A549 (cell line): Measurements from ENCODE around the gene PAQR6. TPM values are rescaled to one million over a fixed set of nuclear protein-coding genes. Genes with fewer than 3 reads are reported as not detected.

Experiments
- ATAC-seq, 2 experiments: fragments of 200-7000 bp in 1 of 2; fragments of >200 bp in 1 of 2; cut with Nextera tagmentation in 1 of 2; cut with Tn5 transposase in 1 of 2; 3 replicates each; pipeline versions ENCODE4 v1.8.0 to v1.9.1; 2018 to 2020; ENCODE audit warnings: mild to moderate bottlenecking in 1 of 2, moderate library complexity in 1 of 2
- CTCF ChIA-PET: fragments of 300-600 bp; sonication (Branson Sonifier 250); formaldehyde crosslinking; extraction: SDS; loops from one replicate; lab custom pipeline; 2021; ENCODE audit warnings: antibody characterized with exemption, inconsistent platforms; lab: Yijun Ruan, JAX
- POLR2A ChIA-PET: fragments of 350-600 bp; formaldehyde crosslinking; extraction: SDS; loops from one replicate; lab custom pipeline; 2021; ENCODE audit warnings: antibody characterized with exemption, inconsistent platforms; lab: Yijun Ruan, JAX
- DNase-seq, 2 experiments: peaks; one replicate each; pipeline versions ENCODE4 v3.0.0 to v3.0.0-alpha.2; 2011 to 2016; ENCODE audit warnings: low read depth in 1 of 2, low spot score in 1 of 2
- FAIRE-seq: peaks from 2 replicates; lab custom pipeline; 2011; peaks lifted over from hg19 to GRCh38; lab: Jason Lieb, UNC
- H3K27ac ChIP-seq, 2 experiments: fragments of >200 bp; sonication (Bioruptor Twin); formaldehyde crosslinking; 3 replicates each; pipeline ENCODE4 v1.5.1; 2016 to 2017
- H3K4me1 ChIP-seq: fragments of >200 bp; sonication (Bioruptor Twin); formaldehyde crosslinking; 3 replicates; pipeline ENCODE4 v1.6.1; 2016
- H3K4me2 ChIP-seq: fragments of >200 bp; sonication (Bioruptor Twin); formaldehyde crosslinking; 3 replicates; pipeline ENCODE4 v1.6.1; 2016
- H3K4me3 ChIP-seq: fragments of >200 bp; sonication (Bioruptor Twin); formaldehyde crosslinking; 3 replicates; pipeline ENCODE4 v1.5.1; 2016
- H3K9me3 ChIP-seq: fragments of >200 bp; sonication (Bioruptor Twin); formaldehyde crosslinking; 3 replicates; pipeline ENCODE4 v1.6.1; 2016
- CBX2 ChIP-seq: fragments of 200-600 bp; sonication (generic); IDR thresholded peaks from 2 replicates; pipeline ENCODE4 v1.6.1; 2016; ENCODE audit warnings: low read depth, mild to moderate bottlenecking, borderline replicate concordance
- CBX8 ChIP-seq: fragments of 200-600 bp; sonication (generic); IDR thresholded peaks from 2 replicates; pipeline ENCODE4 v1.6.1; 2016
- CHD2 ChIP-seq: fragments of 150-350 bp; IDR thresholded peaks from 2 replicates; pipeline ENCODE4 v1.6.1; 2014; ENCODE audit warnings: low read length; ENCODE audit not compliant: partially characterized antibody
- EHMT2 ChIP-seq: fragments of 200-600 bp; sonication (generic); IDR thresholded peaks from 2 replicates; pipeline ENCODE4 v1.6.1; 2016; ENCODE audit warnings: antibody characterized with exemption, low read depth, mild to moderate bottlenecking, moderate library complexity
- FOSB ChIP-seq: fragments of 250-450 bp; sonication (Bioruptor Pico); IDR thresholded peaks from 2 replicates; pipeline ENCODE4 v1.5.0; 2020; ENCODE audit warnings: mild to moderate bottlenecking, moderate library complexity
- FOXS1 ChIP-seq: fragments of 250-450 bp; sonication (Bioruptor Pico); IDR thresholded peaks from 2 replicates; pipeline ENCODE4 v1.5.0; 2020; ENCODE audit warnings: mild to moderate bottlenecking, moderate library complexity
- HDAC2 ChIP-seq: fragments of 200-600 bp; sonication (generic); IDR thresholded peaks from 2 replicates; pipeline ENCODE4 v1.6.1; 2016
- HEYL ChIP-seq: fragments of 250-450 bp; sonication (Bioruptor Pico); IDR thresholded peaks from 2 replicates; pipeline ENCODE4 v1.8.0; 2021; ENCODE audit warnings: mild to moderate bottlenecking, moderate library complexity
- HOXA7 ChIP-seq: fragments of 250-450 bp; sonication (Bioruptor Pico); IDR thresholded peaks from 2 replicates; pipeline ENCODE4 v1.5.0; 2020; ENCODE audit warnings: mild to moderate bottlenecking, moderate library complexity
- HOXB5 ChIP-seq: fragments of 250-450 bp; sonication (Bioruptor Pico); IDR thresholded peaks from 2 replicates; pipeline ENCODE4 v1.5.0; 2020; ENCODE audit warnings: mild to moderate bottlenecking, moderate library complexity
- JUNB ChIP-seq: fragments of >200 bp; sonication (Bioruptor Twin); formaldehyde crosslinking; IDR thresholded peaks from 2 replicates; pipeline ENCODE4 v1.6.1; 2016
- KDM1A ChIP-seq: fragments of 200-600 bp; sonication (generic); IDR thresholded peaks from 2 replicates; pipeline ENCODE4 v1.6.1; 2016; ENCODE audit warnings: low read depth, mild to moderate bottlenecking
- KDM5A ChIP-seq: fragments of 200-600 bp; sonication (generic); IDR thresholded peaks from 2 replicates; pipeline ENCODE4 v1.6.1; 2016; ENCODE audit warnings: antibody characterized with exemption, mild to moderate bottlenecking
- MAZ ChIP-seq: fragments of 150-350 bp; IDR thresholded peaks from 2 replicates; pipeline ENCODE4 v1.6.1; 2014; ENCODE audit warnings: antibody characterized with exemption, low read depth, low read length, borderline replicate concordance
- NPAS2 ChIP-seq: fragments of 250-450 bp; sonication (Bioruptor Pico); IDR thresholded peaks from 2 replicates; pipeline ENCODE4 v1.8.0; 2022; ENCODE audit warnings: mild to moderate bottlenecking, moderate library complexity, borderline replicate concordance
- NR3C1 ChIP-seq: fragments of >200 bp; sonication (Bioruptor Twin); formaldehyde crosslinking; IDR thresholded peaks from 3 replicates; pipeline ENCODE4 v1.6.1; 2017
- POLR2A ChIP-seq: IDR thresholded peaks from 2 replicates; pipeline ENCODE4 v1.6.1; 2012; ENCODE audit warnings: mild to moderate bottlenecking, low read length
- POLR2AphosphoS2 ChIP-seq: conservative IDR thresholded peaks from 2 replicates; pipeline ENCODE4 v1.6.1; 2012; ENCODE audit warnings: low read length, improper control_type of control experiment, inconsistent platforms
- RAD21 ChIP-seq, 2 experiments: fragments of >200 bp in 1 of 2; sonication (Bioruptor Twin) in 1 of 2; formaldehyde crosslinking in 1 of 2; IDR thresholded peaks in 1 of 2; conservative IDR thresholded peaks in 1 of 2; 2 replicates in 1 of 2; 3 replicates in 1 of 2; pipeline ENCODE4 v1.6.1; 2012 to 2018; ENCODE audit warnings: inconsistent platforms in 1 of 2
- RFX5 ChIP-seq: fragments of 450-650 bp; IDR thresholded peaks from 2 replicates; pipeline ENCODE4 v1.7.1; 2014; ENCODE audit warnings: antibody characterized with exemption, mild to moderate bottlenecking, moderate library complexity
- ZC3H11A ChIP-seq: fragments of 450-650 bp; IDR thresholded peaks from 2 replicates; pipeline ENCODE4 v1.6.1; 2014; ENCODE audit warnings: antibody characterized with exemption, mild to moderate bottlenecking
- ZNF302 ChIP-seq: fragments of 250-450 bp; sonication (Bioruptor Pico); IDR thresholded peaks from 2 replicates; pipeline ENCODE4 v1.9.0; 2021; ENCODE audit warnings: inconsistent platforms, mild to moderate bottlenecking, moderate library complexity
- WGBS: methylation state at CpG from one replicate; pipeline ENCODE4 v1.1.6; 2017; ENCODE audit errors: missing lambda C conversion rate; 5-methylcytosine and 5-hydroxymethylcytosine counted together
- polyA plus RNA-seq, 4 experiments: library from polyadenylated mRNA; depleted of rRNA in 3 of 4; stranded (reverse); fragments of >200 nt; fragmentation: RNase III in 1 of 4; extraction: RNeasy Plus Mini Kit Qiagen cat#74134 plus additional on column Dnase treatment in 1 of 4; gene quantifications; 2 replicates in 3 of 4; 3 replicates in 1 of 4; pipeline ENCODE4 v1.2.3, GENCODE V29; 2011 to 2017
- TF ChIP-seq, protein P1 (sequence below): fragments of 150-350 bp; IDR thresholded peaks from 2 replicates; pipeline ENCODE4 v1.6.1; 2014; ENCODE audit warnings: low read depth, mild to moderate bottlenecking, low read length
- TF ChIP-seq, protein P2 (sequence below): fragments of 200-600 bp; sonication (generic); IDR thresholded peaks from 2 replicates; pipeline ENCODE4 v1.6.1; 2016; ENCODE audit warnings: antibody characterized with exemption, mild to moderate bottlenecking, moderate library complexity
- TF ChIP-seq, protein P3 (sequence below): fragments of >200 bp; sonication (Bioruptor Twin); formaldehyde crosslinking; IDR thresholded peaks from 3 replicates; pipeline ENCODE4 v1.5.1; 2016

The PAQR6 gene
- polyA plus RNA-seq, 2 of the 4 experiments (the other 2 are of a cell fraction), result 2.4 to 8.6 TPM

DNA sequence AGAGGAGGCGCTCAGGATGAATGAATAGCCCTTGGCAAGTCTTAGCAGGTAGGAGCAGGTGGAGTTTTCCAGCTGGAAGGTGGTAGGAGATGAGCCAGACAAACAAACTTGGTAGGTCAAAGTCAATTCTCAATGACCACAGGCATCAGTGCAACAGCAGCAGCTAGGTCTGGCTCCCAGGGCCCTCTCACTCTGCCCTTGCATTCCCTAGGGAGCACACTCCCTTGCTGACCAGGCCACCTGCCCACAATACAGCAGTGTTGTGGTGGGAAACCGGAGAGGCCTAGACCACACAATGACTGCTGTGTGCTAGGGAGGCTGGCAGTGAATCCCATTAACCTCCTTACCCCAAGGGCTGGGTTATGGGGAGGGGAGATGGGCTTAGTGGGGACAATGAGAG lies 13.0 kb upstream of the PAQR6 start:
- Histone ChIP-seq H3K4me1 (peaks cover 15% of the 10 kb centered on the region), H3K4me3 (no peak overlapping the region), H3K4me2 (no peak overlapping the region), H3K27ac (no peak overlapping the region), H3K9me3 (no peaks in the 10 kb centered on the region)
- ChIA-PET POLR2A (interaction anchor here (1.7 kb wide), 1 partner anchor 22 kb away, joined by 5 read pairs; the partner anchor contains the start of gene SMG5), CTCF (interaction anchor here (1.1 to 4.5 kb wide), 5 partner anchors 9 to 124 kb away, joined by 3 to 25 read pairs (median 12); partner anchors contain the start of gene PAQR6)
- DNase-seq, result no peak
- no peak for ATAC-seq
- FAIRE-seq, result no peak
- 100% methylated on average over 1 of the region's 2 CpGs for WGBS
- no peak for TF ChIP-seq KDM1A

DNA sequence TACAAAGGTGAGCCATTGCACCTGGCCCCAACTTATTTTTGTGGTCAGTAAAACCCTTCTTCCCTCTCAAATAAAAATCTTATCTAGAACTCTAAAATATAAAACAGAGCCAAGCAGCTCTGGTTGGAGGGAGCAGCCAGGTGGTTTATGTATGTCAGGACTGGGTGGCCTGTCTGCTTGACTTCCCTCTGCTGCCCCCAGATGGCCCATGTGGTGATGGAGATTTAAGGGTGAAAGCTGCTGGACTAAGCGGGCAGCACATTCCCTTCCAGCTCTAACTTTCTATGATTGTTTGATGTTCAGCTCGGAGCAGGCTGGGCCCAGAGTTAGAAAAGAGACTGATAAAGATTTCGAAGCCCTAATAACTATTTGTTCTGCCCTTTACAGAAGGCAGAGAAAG lies 11.9 kb upstream of the PAQR6 start:
- Histone ChIP-seq H3K4me3 (no peak overlapping the region), H3K27ac (no peak overlapping the region), H3K4me1 (peaks cover 15% of the 10 kb centered on the region), H3K9me3 (no peaks in the 10 kb centered on the region), H3K4me2 (no peak overlapping the region)
- DNase-seq (peak in 1 of 2 experiments; percentile 38), ATAC-seq (peak; percentile 68 to 71; a peak in 4 of 6 replicates), FAIRE-seq (no peak)
- POLR2A ChIA-PET, result interaction anchor here (1.7 kb wide), 1 partner anchor 23 kb away, joined by 5 read pairs; the partner anchor contains the start of gene SMG5
- WGBS, result 90% methylated on average over 3 of the region's 3 CpGs
- TF ChIP-seq NPAS2, result no peak
- 0 out of 5 replicates have a peak, but pooled peaks of 1 of the 2 experiments have one; percentile 16 for TF ChIP-seq RAD21 (conservative IDR thresholded peaks at IDR 0.05 in 1 of 2, IDR thresholded peaks at IDR 0.05 in 1 of 2)
- no peak for TF ChIP-seq CBX2
- TF ChIP-seq, protein P1, sequence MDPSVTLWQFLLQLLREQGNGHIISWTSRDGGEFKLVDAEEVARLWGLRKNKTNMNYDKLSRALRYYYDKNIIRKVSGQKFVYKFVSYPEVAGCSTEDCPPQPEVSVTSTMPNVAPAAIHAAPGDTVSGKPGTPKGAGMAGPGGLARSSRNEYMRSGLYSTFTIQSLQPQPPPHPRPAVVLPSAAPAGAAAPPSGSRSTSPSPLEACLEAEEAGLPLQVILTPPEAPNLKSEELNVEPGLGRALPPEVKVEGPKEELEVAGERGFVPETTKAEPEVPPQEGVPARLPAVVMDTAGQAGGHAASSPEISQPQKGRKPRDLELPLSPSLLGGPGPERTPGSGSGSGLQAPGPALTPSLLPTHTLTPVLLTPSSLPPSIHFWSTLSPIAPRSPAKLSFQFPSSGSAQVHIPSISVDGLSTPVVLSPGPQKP, result no peak
- no peak for TF ChIP-seq HEYL (CRISPR knock-in tag)
- TF ChIP-seq, protein P2, sequence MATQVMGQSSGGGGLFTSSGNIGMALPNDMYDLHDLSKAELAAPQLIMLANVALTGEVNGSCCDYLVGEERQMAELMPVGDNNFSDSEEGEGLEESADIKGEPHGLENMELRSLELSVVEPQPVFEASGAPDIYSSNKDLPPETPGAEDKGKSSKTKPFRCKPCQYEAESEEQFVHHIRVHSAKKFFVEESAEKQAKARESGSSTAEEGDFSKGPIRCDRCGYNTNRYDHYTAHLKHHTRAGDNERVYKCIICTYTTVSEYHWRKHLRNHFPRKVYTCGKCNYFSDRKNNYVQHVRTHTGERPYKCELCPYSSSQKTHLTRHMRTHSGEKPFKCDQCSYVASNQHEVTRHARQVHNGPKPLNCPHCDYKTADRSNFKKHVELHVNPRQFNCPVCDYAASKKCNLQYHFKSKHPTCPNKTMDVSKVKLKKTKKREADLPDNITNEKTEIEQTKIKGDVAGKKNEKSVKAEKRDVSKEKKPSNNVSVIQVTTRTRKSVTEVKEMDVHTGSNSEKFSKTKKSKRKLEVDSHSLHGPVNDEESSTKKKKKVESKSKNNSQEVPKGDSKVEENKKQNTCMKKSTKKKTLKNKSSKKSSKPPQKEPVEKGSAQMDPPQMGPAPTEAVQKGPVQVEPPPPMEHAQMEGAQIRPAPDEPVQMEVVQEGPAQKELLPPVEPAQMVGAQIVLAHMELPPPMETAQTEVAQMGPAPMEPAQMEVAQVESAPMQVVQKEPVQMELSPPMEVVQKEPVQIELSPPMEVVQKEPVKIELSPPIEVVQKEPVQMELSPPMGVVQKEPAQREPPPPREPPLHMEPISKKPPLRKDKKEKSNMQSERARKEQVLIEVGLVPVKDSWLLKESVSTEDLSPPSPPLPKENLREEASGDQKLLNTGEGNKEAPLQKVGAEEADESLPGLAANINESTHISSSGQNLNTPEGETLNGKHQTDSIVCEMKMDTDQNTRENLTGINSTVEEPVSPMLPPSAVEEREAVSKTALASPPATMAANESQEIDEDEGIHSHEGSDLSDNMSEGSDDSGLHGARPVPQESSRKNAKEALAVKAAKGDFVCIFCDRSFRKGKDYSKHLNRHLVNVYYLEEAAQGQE, result no peak
- no peak for TF ChIP-seq CBX8
- TF ChIP-seq, protein P3, sequence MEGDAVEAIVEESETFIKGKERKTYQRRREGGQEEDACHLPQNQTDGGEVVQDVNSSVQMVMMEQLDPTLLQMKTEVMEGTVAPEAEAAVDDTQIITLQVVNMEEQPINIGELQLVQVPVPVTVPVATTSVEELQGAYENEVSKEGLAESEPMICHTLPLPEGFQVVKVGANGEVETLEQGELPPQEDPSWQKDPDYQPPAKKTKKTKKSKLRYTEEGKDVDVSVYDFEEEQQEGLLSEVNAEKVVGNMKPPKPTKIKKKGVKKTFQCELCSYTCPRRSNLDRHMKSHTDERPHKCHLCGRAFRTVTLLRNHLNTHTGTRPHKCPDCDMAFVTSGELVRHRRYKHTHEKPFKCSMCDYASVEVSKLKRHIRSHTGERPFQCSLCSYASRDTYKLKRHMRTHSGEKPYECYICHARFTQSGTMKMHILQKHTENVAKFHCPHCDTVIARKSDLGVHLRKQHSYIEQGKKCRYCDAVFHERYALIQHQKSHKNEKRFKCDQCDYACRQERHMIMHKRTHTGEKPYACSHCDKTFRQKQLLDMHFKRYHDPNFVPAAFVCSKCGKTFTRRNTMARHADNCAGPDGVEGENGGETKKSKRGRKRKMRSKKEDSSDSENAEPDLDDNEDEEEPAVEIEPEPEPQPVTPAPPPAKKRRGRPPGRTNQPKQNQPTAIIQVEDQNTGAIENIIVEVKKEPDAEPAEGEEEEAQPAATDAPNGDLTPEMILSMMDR, result 0 out of 3 replicates have a peak, but pooled peaks have one; percentile 9
- no peak for TF ChIP-seq RFX5
- TF ChIP-seq FOXS1 (CRISPR knock-in tag), result no peak
- CTCF ChIA-PET, result interaction anchor here (0.6 to 4.5 kb wide), 10 partner anchors 8 to 123 kb away, joined by 3 to 25 read pairs (median 5); partner anchors contain the start of gene PAQR6

DNA sequence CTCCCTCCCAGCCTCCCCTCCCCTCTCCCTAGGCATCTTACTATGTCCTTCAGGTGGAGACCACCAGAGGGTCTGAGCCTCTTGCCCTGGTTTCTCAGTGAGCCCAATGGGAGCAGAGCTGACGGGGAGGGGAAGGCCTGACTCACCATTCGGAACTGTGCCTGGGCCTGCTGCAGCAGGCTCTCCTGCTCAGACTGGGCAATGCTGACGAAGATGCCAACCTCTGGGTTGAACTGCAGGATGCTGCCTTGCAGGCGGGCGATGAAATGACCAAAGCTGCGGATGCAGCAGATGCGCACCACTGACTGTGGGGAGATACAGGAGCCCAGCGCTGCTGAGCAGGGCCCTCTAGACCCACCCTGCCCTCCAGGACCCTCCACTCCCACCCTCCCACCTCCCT lies 11.0 kb upstream of the PAQR6 start:
- FAIRE-seq (no peak), ATAC-seq (no peak), DNase-seq (no peak)
- Histone ChIP-seq H3K9me3 (no peaks in the 10 kb centered on the region), H3K4me1 (peaks cover 15% of the 10 kb centered on the region), H3K4me3 (no peak overlapping the region), H3K4me2 (no peak overlapping the region), H3K27ac (no peak overlapping the region)
- POLR2A ChIA-PET, result no interaction called here
- CTCF ChIA-PET, result interaction anchor here (1.6 to 4.5 kb wide), 2 partner anchors 13 to 77 kb away, joined by 3 to 25 read pairs; no protein-coding TSS in a partner anchor
- WGBS, result 97% methylated on average over 4 of the region's 8 CpGs
- TF ChIP-seq HDAC2, result no peak
- no peak for TF ChIP-seq POLR2A
- TF ChIP-seq ZNF302 (CRISPR knock-in tag), result no peak
- TF ChIP-seq FOSB (CRISPR knock-in tag), result no peak
- TF ChIP-seq NR3C1, result no peak
- no peak for TF ChIP-seq JUNB
- no peak for TF ChIP-seq HOXB5
- no peak for TF ChIP-seq EHMT2
- no peak for TF ChIP-seq POLR2AphosphoS2
- no peak for TF ChIP-seq KDM5A
- TF ChIP-seq, protein P2, result no peak
- no peak for TF ChIP-seq CHD2
- TF ChIP-seq HOXA7 (CRISPR knock-in tag), result no peak
- TF ChIP-seq MAZ, result no peak
- TF ChIP-seq ZC3H11A, result no peak
